ENCODE results near the gene OMG.

OMG gene

DNA sequence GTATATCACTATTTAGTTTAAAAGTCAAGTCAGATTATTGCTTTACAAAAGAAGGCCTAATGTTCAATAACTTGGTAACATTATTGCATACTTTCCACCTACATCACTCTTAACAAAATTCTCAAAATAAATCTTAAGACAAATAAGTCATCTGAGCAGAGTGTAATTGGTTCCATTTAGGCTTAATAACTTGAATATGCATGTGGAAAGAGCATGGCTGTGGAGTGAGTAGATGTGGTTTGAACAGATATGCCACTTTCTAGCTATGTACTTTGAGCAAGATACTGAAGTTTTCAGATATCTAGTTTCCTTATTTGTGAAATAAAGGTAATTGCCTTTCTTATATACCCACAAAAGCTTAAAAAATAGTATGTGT, 31.1 kb upstream of the OMG start:
- Histone ChIP-seq H3K79me2 (ENCODE audit: insufficient read depth, low read length) (peaks cover 2% of the 10 kb centered on the region; the same call in 1 of the 2 replicates), H3K27me3 (ENCODE audit: insufficient read depth, low read length, poor library complexity) (no peaks in the 10 kb centered on the region), H3K9me3 (ENCODE audit: insufficient read depth, low read length, severe bottlenecking) (no peaks in the 10 kb centered on the region), H3K4me2 (ENCODE audit: insufficient read depth, low read length) (no peak overlapping the region), H4K20me1 (ENCODE audit: insufficient read depth, low read length) (no peaks in the 10 kb centered on the region), H3K27ac (ENCODE audit: low read length) (no peak overlapping the region), H2AFZ (ENCODE audit: low read depth, low read length) (no peak overlapping the region), H3K36me3 (ENCODE audit: insufficient read depth, low read length) (peaks cover 58% of the 10 kb centered on the region), H3K9ac (ENCODE audit: low read depth, low read length) (no peak overlapping the region), H3K4me3 (ENCODE audit: low read depth in 1 of 2, low read length in 2 of 2) (no peak overlapping the region), H3K4me1 (ENCODE audit: insufficient read depth, low read length) (no peaks in the 10 kb centered on the region)
- TF ChIP-seq, protein P1, sequence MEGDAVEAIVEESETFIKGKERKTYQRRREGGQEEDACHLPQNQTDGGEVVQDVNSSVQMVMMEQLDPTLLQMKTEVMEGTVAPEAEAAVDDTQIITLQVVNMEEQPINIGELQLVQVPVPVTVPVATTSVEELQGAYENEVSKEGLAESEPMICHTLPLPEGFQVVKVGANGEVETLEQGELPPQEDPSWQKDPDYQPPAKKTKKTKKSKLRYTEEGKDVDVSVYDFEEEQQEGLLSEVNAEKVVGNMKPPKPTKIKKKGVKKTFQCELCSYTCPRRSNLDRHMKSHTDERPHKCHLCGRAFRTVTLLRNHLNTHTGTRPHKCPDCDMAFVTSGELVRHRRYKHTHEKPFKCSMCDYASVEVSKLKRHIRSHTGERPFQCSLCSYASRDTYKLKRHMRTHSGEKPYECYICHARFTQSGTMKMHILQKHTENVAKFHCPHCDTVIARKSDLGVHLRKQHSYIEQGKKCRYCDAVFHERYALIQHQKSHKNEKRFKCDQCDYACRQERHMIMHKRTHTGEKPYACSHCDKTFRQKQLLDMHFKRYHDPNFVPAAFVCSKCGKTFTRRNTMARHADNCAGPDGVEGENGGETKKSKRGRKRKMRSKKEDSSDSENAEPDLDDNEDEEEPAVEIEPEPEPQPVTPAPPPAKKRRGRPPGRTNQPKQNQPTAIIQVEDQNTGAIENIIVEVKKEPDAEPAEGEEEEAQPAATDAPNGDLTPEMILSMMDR (IDR thresholded peaks at IDR 0.05; ENCODE audit: borderline replicate concordance, extremely low read depth, low read length, poor library complexity, severe bottlenecking): no peak
- TF ChIP-seq EZH2 (IDR thresholded peaks at IDR 0.05; ENCODE audit: borderline replicate concordance, low read depth, low read length, severe bottlenecking): no peak
- ATAC-seq (ENCODE audit: insufficient read depth, low read depth) (no peak), DNase-seq (no peak)

DNA sequence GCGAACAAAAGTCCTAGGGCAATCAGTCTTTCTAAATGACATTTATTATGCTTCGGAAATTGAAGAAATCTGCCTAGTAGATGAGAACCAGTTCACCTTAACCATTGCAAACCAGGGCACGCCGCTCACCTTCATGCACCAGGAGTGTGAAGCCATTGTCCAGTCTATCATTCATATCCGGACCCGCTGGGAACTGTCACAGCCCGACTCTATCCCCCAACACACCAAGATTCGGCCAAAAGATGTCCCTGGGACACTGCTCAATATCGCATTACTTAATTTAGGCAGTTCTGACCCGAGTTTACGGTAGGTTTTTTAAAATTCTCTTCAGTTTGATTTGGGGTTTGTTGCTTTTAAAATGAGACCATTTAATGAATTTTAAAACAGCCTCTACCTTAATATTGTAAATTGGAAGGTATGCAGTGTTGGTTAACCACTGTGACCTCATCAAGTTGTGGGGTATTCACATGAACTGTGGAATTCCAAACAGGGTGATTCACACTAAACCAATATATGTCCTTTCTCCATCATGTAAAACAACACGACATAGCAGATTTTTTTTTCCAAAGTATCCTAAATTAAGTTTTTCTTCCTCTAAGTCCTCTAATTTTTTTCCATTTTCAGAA, 30.6 kb upstream of the OMG start:
- TF ChIP-seq, protein P1 (IDR thresholded peaks at IDR 0.05; ENCODE audit: borderline replicate concordance, extremely low read depth, low read length, poor library complexity, severe bottlenecking): no peak
- TF ChIP-seq EZH2 (IDR thresholded peaks at IDR 0.05; ENCODE audit: borderline replicate concordance, low read depth, low read length, severe bottlenecking): no peak
- Histone ChIP-seq H3K9ac (ENCODE audit: low read depth, low read length) (no peak overlapping the region), H3K27ac (ENCODE audit: low read length) (no peak overlapping the region), H3K27me3 (ENCODE audit: insufficient read depth, low read length, poor library complexity) (no peaks in the 10 kb centered on the region), H3K4me1 (ENCODE audit: insufficient read depth, low read length) (no peaks in the 10 kb centered on the region), H3K79me2 (ENCODE audit: insufficient read depth, low read length) (peaks cover 2% of the 10 kb centered on the region; the same call in 1 of the 2 replicates), H2AFZ (ENCODE audit: low read depth, low read length) (no peak overlapping the region), H3K9me3 (ENCODE audit: insufficient read depth, low read length, severe bottlenecking) (no peaks in the 10 kb centered on the region), H4K20me1 (ENCODE audit: insufficient read depth, low read length) (no peaks in the 10 kb centered on the region), H3K36me3 (ENCODE audit: insufficient read depth, low read length) (peaks cover 58% of the 10 kb centered on the region), H3K4me2 (ENCODE audit: insufficient read depth, low read length) (no peak overlapping the region), H3K4me3 (ENCODE audit: low read depth in 1 of 2, low read length in 2 of 2) (no peak overlapping the region)
- ATAC-seq (ENCODE audit: insufficient read depth, low read depth) (no peak), DNase-seq (no peak)

DNA sequence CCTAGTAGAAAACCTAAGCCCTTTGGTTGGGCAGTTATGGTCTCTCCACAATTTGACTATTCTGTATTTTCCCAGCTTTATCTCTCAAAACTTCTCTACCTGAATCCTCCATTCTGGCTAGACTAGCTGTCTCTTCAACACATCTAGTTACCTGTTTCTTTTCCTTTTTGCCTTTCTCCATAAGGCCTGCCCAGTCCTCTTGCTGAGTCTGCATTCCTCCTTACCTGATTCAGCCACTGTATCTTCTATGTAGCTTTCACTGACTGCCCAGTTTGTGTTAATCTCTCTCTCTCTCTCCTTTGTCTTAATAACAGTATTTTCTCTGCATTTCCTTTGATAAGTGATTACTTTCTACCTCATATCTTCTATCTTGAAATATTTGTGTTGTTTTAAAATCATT, 26.5 kb upstream of the OMG start:
- Histone ChIP-seq H3K4me1 (ENCODE audit: insufficient read depth, low read length) (peaks cover 37% of the 10 kb centered on the region), H3K9ac (ENCODE audit: low read depth, low read length) (no peak overlapping the region), H3K4me2 (ENCODE audit: insufficient read depth, low read length) (no peak overlapping the region), H4K20me1 (ENCODE audit: insufficient read depth, low read length) (no peaks in the 10 kb centered on the region), H3K36me3 (ENCODE audit: insufficient read depth, low read length) (peaks cover 35% of the 10 kb centered on the region), H3K79me2 (ENCODE audit: insufficient read depth, low read length) (peaks cover 32% of the 10 kb centered on the region), H3K4me3 (ENCODE audit: low read depth in 1 of 2, low read length in 2 of 2) (no peak overlapping the region), H2AFZ (ENCODE audit: low read depth, low read length) (no peak overlapping the region), H3K9me3 (ENCODE audit: insufficient read depth, low read length, severe bottlenecking) (no peaks in the 10 kb centered on the region), H3K27ac (ENCODE audit: low read length) (peak overlapping the region; percentile 2; the same call in 1 of the 2 replicates), H3K27me3 (ENCODE audit: insufficient read depth, low read length, poor library complexity) (no peaks in the 10 kb centered on the region)
- ATAC-seq (ENCODE audit: insufficient read depth, low read depth): no peak
- TF ChIP-seq, protein P1 (IDR thresholded peaks at IDR 0.05; ENCODE audit: borderline replicate concordance, extremely low read depth, low read length, poor library complexity, severe bottlenecking): no peak
- no peak for TF ChIP-seq EZH2 (IDR thresholded peaks at IDR 0.05; ENCODE audit: borderline replicate concordance, low read depth, low read length, severe bottlenecking)
- no peak for DNase-seq

Data from DND-41 (cell line).